Large intestine (tissue), 3 donors: Measurements from ENCODE around the gene SSU72. TPM values are rescaled to one million over a fixed set of nuclear protein-coding genes. Genes with fewer than 3 reads are reported as not detected.

Experiments used
- DNase-seq, 2 donors: peaks; one replicate each; pipeline versions ENCODE4 v3.0.0 to v3.0.0-alpha.2; 2013
- H3K27ac ChIP-seq: one replicate; pipeline ENCODE4 v1.5.1; 2013; ENCODE audit warnings: low read length
- H3K27me3 ChIP-seq: 2 replicates; pipeline ENCODE4 v1.6.1; 2013; ENCODE audit warnings: low read length; ENCODE audit not compliant: control insufficient read depth, insufficient read depth
- H3K36me3 ChIP-seq: 2 replicates; pipeline ENCODE4 v1.6.1; 2013; ENCODE audit warnings: low read length; ENCODE audit not compliant: control insufficient read depth, insufficient read depth
- H3K4me1 ChIP-seq: one replicate; pipeline ENCODE4 v1.6.1; 2013; ENCODE audit warnings: low read length; ENCODE audit not compliant: control insufficient read depth, insufficient read depth
- H3K4me3 ChIP-seq: one replicate; pipeline ENCODE4 v1.5.1; 2013; ENCODE audit warnings: low read length
- H3K9me3 ChIP-seq: one replicate; pipeline ENCODE4 v1.6.1; 2013; ENCODE audit warnings: mild to moderate bottlenecking, low read depth, low read length, moderate library complexity; ENCODE audit not compliant: control insufficient read depth
- WGBS: methylation state at CpG from one replicate; pipeline ENCODE4 v1.1.5; 2013; ENCODE audit warnings: low lambda C conversion rate; ENCODE audit not compliant: insufficient coverage; 5-methylcytosine and 5-hydroxymethylcytosine counted together
- polyA plus RNA-seq: library from polyadenylated mRNA; unstranded; fragments of 120-200 nt; gene quantifications from one replicate; pipeline ENCODE4 v1.2.1, GENCODE V29; 2013

The SSU72 gene
- polyA plus RNA-seq, 1 donor: 79.4 TPM

- peaks cover 8% of the 10 kb centered on the region for H3K27me3 ChIP-seq
- H3K4me3 ChIP-seq: no peak overlapping the region
- peaks cover 24% of the 10 kb centered on the region for H3K4me1 ChIP-seq
- H3K27ac ChIP-seq: no peak overlapping the region
- peaks cover 28% of the 10 kb centered on the region for H3K36me3 ChIP-seq
- 80% methylated on average over 1 of the region's 37 CpGs for WGBS
- peaks cover 16% of the 10 kb centered on the region for H3K9me3 ChIP-seq
- DNase-seq: no peak
These were observed 32.5 kb downstream of the SSU72 start for GRCh38 chr1:1541956-1542765.

- peaks cover 8% of the 10 kb centered on the region for H3K27me3 ChIP-seq
- H3K4me3 ChIP-seq: peak overlapping the region; percentile 33
- H3K9me3 ChIP-seq: peaks cover 16% of the 10 kb centered on the region
- peaks cover 24% of the 10 kb centered on the region for H3K4me1 ChIP-seq
- peak in 1 of 2 donors; percentile 36 for DNase-seq
- WGBS: no CpG with 5 or more reads among the region's 53 CpGs
- H3K36me3 ChIP-seq: peaks cover 24% of the 10 kb centered on the region
- no peak overlapping the region for H3K27ac ChIP-seq
These were observed 33.6 kb downstream of the SSU72 start for GRCh38 chr1:1540818-1541628.

- peak; percentile 45 to 52 for DNase-seq
- Histone ChIP-seq H3K27ac (no peak within 1 kb of the TSS), H3K36me3 (peaks cover 23% of the 10 kb centered on the region), H3K9me3 (peaks cover 16% of the 10 kb centered on the region), H3K4me3 (peak within 1 kb of the TSS; percentile 33), H3K27me3 (peaks cover 8% of the 10 kb centered on the region), H3K4me1 (peaks cover 24% of the 10 kb centered on the region)
- WGBS: no CpG with 5 or more reads among the region's 100 CpGs
These were observed 34.4 kb downstream of the SSU72 start, which contains the start of gene TMEM240 for GRCh38 chr1:1540090-1540817. TMEM240 (minus strand) TSS chr1:1540624; CDS start chr1:1540346, 278 bp downstream.

GRCh38 chr1:1539310-1540089, 35.2 kb downstream of the SSU72 start:
- WGBS: no CpG with 5 or more reads among the region's 66 CpGs
- Histone ChIP-seq H3K27ac (no peak overlapping the region), H3K9me3 (peaks cover 16% of the 10 kb centered on the region), H3K36me3 (peaks cover 23% of the 10 kb centered on the region), H3K4me3 (peak overlapping the region; percentile 18), H3K27me3 (peaks cover 8% of the 10 kb centered on the region), H3K4me1 (peaks cover 24% of the 10 kb centered on the region)
- DNase-seq: peak in 1 of 2 donors; percentile 29

- H3K36me3 ChIP-seq: peaks cover 23% of the 10 kb centered on the region
These were observed 35.7 kb downstream of the SSU72 start for GRCh38 chr1:1538989-1539309.

GRCh38 chr1:1538334-1538733, 36.3 kb downstream of the SSU72 start:
- Histone ChIP-seq H3K4me1 (peaks cover 20% of the 10 kb centered on the region), H3K27ac (no peak overlapping the region), H3K36me3 (peaks cover 23% of the 10 kb centered on the region), H3K4me3 (no peak overlapping the region), H3K9me3 (peaks cover 16% of the 10 kb centered on the region), H3K27me3 (peaks cover 8% of the 10 kb centered on the region)
- WGBS: 100% methylated on average over 2 of the region's 23 CpGs
- no peak for DNase-seq

More at GRCh38 chr1:1538989-1539309, 35.7 kb downstream of the SSU72 start:
- peaks cover 16% of the 10 kb centered on the region for H3K9me3 ChIP-seq
- H3K4me3 ChIP-seq: no peak overlapping the region
- no CpG with 5 or more reads among the region's 18 CpGs for WGBS
- H3K4me1 ChIP-seq: peaks cover 24% of the 10 kb centered on the region
- no peak for DNase-seq
- H3K27ac ChIP-seq: no peak overlapping the region
- peaks cover 8% of the 10 kb centered on the region for H3K27me3 ChIP-seq

GRCh38 chr1:1537626-1538250, 36.9 kb downstream of the SSU72 start:
- DNase-seq: no peak
- WGBS: no CpG with 5 or more reads among the region's 32 CpGs

GRCh38 chr1:1536938-1537546, 37.6 kb downstream of the SSU72 start:
- DNase-seq: no peak
- WGBS: no CpG with 5 or more reads among the region's 15 CpGs
- no peak overlapping the region for H3K27ac ChIP-seq
- peaks cover 8% of the 10 kb centered on the region for H3K4me1 ChIP-seq
- H3K4me3 ChIP-seq: no peak overlapping the region
- H3K27me3 ChIP-seq: peaks cover 8% of the 10 kb centered on the region
- H3K36me3 ChIP-seq: peaks cover 15% of the 10 kb centered on the region
- H3K9me3 ChIP-seq: peaks cover 7% of the 10 kb centered on the region

More at GRCh38 chr1:1537626-1538250, 36.9 kb downstream of the SSU72 start:
- Histone ChIP-seq H3K9me3 (peaks cover 13% of the 10 kb centered on the region), H3K27ac (no peak overlapping the region), H3K36me3 (peaks cover 20% of the 10 kb centered on the region), H3K27me3 (peaks cover 8% of the 10 kb centered on the region), H3K4me1 (peaks cover 14% of the 10 kb centered on the region), H3K4me3 (no peak overlapping the region)
